Hepatocyte (in vitro differentiated cells): Measurements from ENCODE around the gene TRAF1. TPM values are rescaled to one million over a fixed set of nuclear protein-coding genes. Genes with fewer than 3 reads are reported as not detected.

Experiments used
- DNase-seq: peaks from one replicate; pipeline ENCODE4 v3.0.0-alpha.2; 2016; ENCODE audit warnings: low spot score
- H2AFZ ChIP-seq: fragments of 200-600 bp; sonication (generic); 2 replicates; pipeline ENCODE4 v1.6.0; 2016; ENCODE audit warnings: antibody characterized with exemption, mild to moderate bottlenecking
- H3K27ac ChIP-seq: fragments of 200-600 bp; sonication (generic); 2 replicates; pipeline ENCODE4 v1.5.1; 2016; ENCODE audit warnings: mild to moderate bottlenecking
- H3K27me3 ChIP-seq: fragments of 200-600 bp; sonication (generic); 2 replicates; pipeline ENCODE4 v1.6.1; 2016
- H3K36me3 ChIP-seq: fragments of 200-600 bp; sonication (generic); replicated peaks from 2 replicates; pipeline ENCODE4 v1.5.1; 2016; ENCODE audit warnings: low read depth; ENCODE audit not compliant: insufficient read depth
- H3K4me1 ChIP-seq: fragments of 200-600 bp; sonication (generic); 2 replicates; pipeline ENCODE4 v1.5.1; 2016; ENCODE audit warnings: mild to moderate bottlenecking, moderate library complexity; ENCODE audit not compliant: insufficient read depth
- H3K4me2 ChIP-seq: fragments of 200-600 bp; sonication (generic); 2 replicates; pipeline ENCODE4 v1.6.0; 2016
- H3K4me3 ChIP-seq: fragments of 200-600 bp; sonication (generic); 2 replicates; pipeline ENCODE4 v1.5.1; 2016; ENCODE audit warnings: mild to moderate bottlenecking
- H3K79me2 ChIP-seq: fragments of 200-600 bp; sonication (generic); 2 replicates; pipeline ENCODE4 v1.6.0; 2017; ENCODE audit warnings: mild to moderate bottlenecking
- H3K9me2 ChIP-seq: fragments of 200-600 bp; sonication (generic); replicated peaks from 2 replicates; pipeline ENCODE4 v1.6.0; 2017; ENCODE audit warnings: mild to moderate bottlenecking; ENCODE audit not compliant: insufficient read depth
- H3K9me3 ChIP-seq: fragments of 200-600 bp; sonication (generic); 2 replicates; pipeline ENCODE4 v1.5.1; 2016; ENCODE audit warnings: low read depth, mild to moderate bottlenecking
- H4K20me1 ChIP-seq: fragments of 200-600 bp; sonication (generic); 2 replicates; pipeline ENCODE4 v1.6.0; 2016; ENCODE audit warnings: mild to moderate bottlenecking; ENCODE audit not compliant: insufficient read depth, poor library complexity, severe bottlenecking
- CTCF ChIP-seq: fragments of 200-600 bp; sonication (generic); IDR thresholded peaks from 2 replicates; pipeline ENCODE4 v1.5.1; 2016; ENCODE audit warnings: antibody characterized with exemption, mild to moderate bottlenecking; ENCODE audit not compliant: poor library complexity
- EZH2 ChIP-seq: fragments of 200-600 bp; sonication (generic); IDR thresholded peaks from 2 replicates; pipeline ENCODE4 v1.6.1; 2016; ENCODE audit warnings: antibody characterized with exemption, mild to moderate bottlenecking, borderline replicate concordance
- EZH2phosphoT487 ChIP-seq: fragments of 200-600 bp; sonication (generic); IDR thresholded peaks from one replicate; pipeline ENCODE4 v1.6.1; 2018; ENCODE audit warnings: antibody characterized with exemption, mild to moderate bottlenecking, low read depth, moderate library complexity; ENCODE audit not compliant: unreplicated experiment, severe bottlenecking
- WGBS: methylation state at CpG from one replicate; pipeline ENCODE4 v1.1.6; 2016; ENCODE audit warnings: low lambda C conversion rate; ENCODE audit errors: missing lambda C conversion rate; 5-methylcytosine and 5-hydroxymethylcytosine counted together
- polyA plus RNA-seq: library from polyadenylated mRNA; unstranded; fragments of >200 nt; fragmentation: Nextera tagmentation; extraction: Ambion mirVana; gene quantifications from 2 replicates; pipeline ENCODE4 v1.2.1, GENCODE V29; 2016
- total RNA-seq: library from RNA; depleted of rRNA; stranded (reverse); fragments of >200 nt; gene quantifications from 2 replicates; pipeline ENCODE4 v1.2.3, GENCODE V29; 2014

TRAF1 gene
- total and polyA plus RNA-seq, 2 experiments from 2014 or later = 2.2 to 4.0 TPM

GRCh38 chr9:120866651-120867050, 59.9 kb downstream of the TRAF1 start:
- Histone ChIP-seq H3K9me3 (no peaks in the 10 kb centered on the region), H3K9me2 (no peaks in the 10 kb centered on the region), H3K27ac (no peak overlapping the region), H3K4me1 (peaks cover 8% of the 10 kb centered on the region), H3K79me2 (no peaks in the 10 kb centered on the region), H3K27me3 (no peaks in the 10 kb centered on the region), H3K4me2 (no peak overlapping the region), H3K36me3 (no peaks in the 10 kb centered on the region), H3K4me3 (no peak overlapping the region), H2AFZ (no peak overlapping the region), H4K20me1 (no peaks in the 10 kb centered on the region)
- 93% methylated on average over 6 of the region's 6 CpGs for WGBS
- no peak for DNase-seq
- TF ChIP-seq CTCF = no peak
- no peak for TF ChIP-seq EZH2phosphoT487
- TF ChIP-seq EZH2 = no peak

- no peak for DNase-seq
- Histone ChIP-seq H2AFZ (no peak overlapping the region), H3K36me3 (no peaks in the 10 kb centered on the region), H3K9me3 (no peaks in the 10 kb centered on the region), H3K9me2 (no peaks in the 10 kb centered on the region), H3K27me3 (no peaks in the 10 kb centered on the region), H3K27ac (no peak overlapping the region), H3K4me2 (peak overlapping the region; percentile 41), H3K79me2 (no peaks in the 10 kb centered on the region), H3K4me1 (peaks cover 8% of the 10 kb centered on the region), H3K4me3 (no peak overlapping the region), H4K20me1 (no peaks in the 10 kb centered on the region)
- 51% methylated on average over 4 of the region's 5 CpGs for WGBS
- TF ChIP-seq EZH2 = no peak
- no peak for TF ChIP-seq CTCF
- no peak for TF ChIP-seq EZH2phosphoT487
Measured at GRCh38 chr9:120865809-120866208, 60.8 kb downstream of the TRAF1 start.

GRCh38 chr9:120865176-120865575, 61.4 kb downstream of the TRAF1 start:
- Histone ChIP-seq H3K4me1 (peaks cover 8% of the 10 kb centered on the region), H3K9me3 (no peaks in the 10 kb centered on the region), H2AFZ (no peak overlapping the region), H3K79me2 (no peaks in the 10 kb centered on the region), H3K4me2 (peak overlapping the region; percentile 41), H3K36me3 (no peaks in the 10 kb centered on the region), H3K27me3 (no peaks in the 10 kb centered on the region), H4K20me1 (no peaks in the 10 kb centered on the region), H3K27ac (no peak overlapping the region), H3K9me2 (no peaks in the 10 kb centered on the region), H3K4me3 (no peak overlapping the region)
- TF ChIP-seq CTCF = no peak
- no peak for TF ChIP-seq EZH2
- TF ChIP-seq EZH2phosphoT487 = no peak
- WGBS = 83% methylated on average over 5 of the region's 5 CpGs
- no peak for DNase-seq

- 97% methylated on average over 5 of the region's 5 CpGs for WGBS
- H3K9me3 ChIP-seq = no peaks in the 10 kb centered on the region
- H3K4me3 ChIP-seq = no peak overlapping the region
- H3K4me1 ChIP-seq = peaks cover 8% of the 10 kb centered on the region
- DNase-seq = no peak
- no peak overlapping the region for H3K4me2 ChIP-seq
- no peaks in the 10 kb centered on the region for H4K20me1 ChIP-seq
- no peak overlapping the region for H3K27ac ChIP-seq
- H3K79me2 ChIP-seq = no peaks in the 10 kb centered on the region
- no peak for TF ChIP-seq CTCF
- no peak for TF ChIP-seq EZH2
- TF ChIP-seq EZH2phosphoT487 = no peak
- H3K36me3 ChIP-seq = no peaks in the 10 kb centered on the region
- H3K9me2 ChIP-seq = no peaks in the 10 kb centered on the region
- no peak overlapping the region for H2AFZ ChIP-seq
- H3K27me3 ChIP-seq = no peaks in the 10 kb centered on the region
Measured at GRCh38 chr9:120864719-120865118, 61.9 kb downstream of the TRAF1 start.
